Measurements from ENCODE around the gene GOLGB1.

GRCh38 chr3:121719423-121719822, 30.1 kb downstream of the GOLGB1 start:
- TF ChIP-seq POLR2AphosphoS5 (IDR thresholded peaks at IDR 0.05) (no peak), SMC3 (conservative IDR thresholded peaks at IDR 0.05; ENCODE audit: poor library complexity) (no peak), EZH2 (IDR thresholded peaks at IDR 0.05; ENCODE audit: borderline replicate concordance, insufficient read depth, low read length, poor library complexity, severe bottlenecking) (no peak), RAD21 (conservative IDR thresholded peaks at IDR 0.05) (no peak)
